HL-60 (cell line): ENCODE results near the gene TPTE2.

Experiments used
- DNase-seq, 2 experiments: peaks; one replicate each; pipeline ENCODE4 v3.0.0-alpha.2; 2010 to 2020; ENCODE audit warnings: low read depth in 1 of 2, low spot score in 1 of 2
- H3K27ac ChIP-seq: fragments of 250-450 bp; sonication (Bioruptor Pico); replicated peaks from 2 replicates; pipeline ENCODE4 v1.5.1; 2020; ENCODE audit warnings: mild to moderate bottlenecking, moderate library complexity
- H3K27me3 ChIP-seq: fragments of 250-450 bp; sonication (Bioruptor Pico); 2 replicates; pipeline ENCODE4 v1.5.1; 2021; ENCODE audit warnings: mild to moderate bottlenecking, moderate library complexity; ENCODE audit not compliant: insufficient read depth, poor library complexity, severe bottlenecking
- H3K4me3 ChIP-seq: replicated peaks from 2 replicates; pipeline ENCODE4 v1.5.1; 2011; ENCODE audit warnings: mild to moderate bottlenecking, control low read depth, low read length; ENCODE audit not compliant: insufficient read depth
- CTCF ChIP-seq: IDR thresholded peaks from one replicate; pipeline ENCODE4 v1.5.1; 2011; ENCODE audit warnings: low read length, control low read depth, inconsistent platforms; ENCODE audit not compliant: insufficient read depth
- GABPA ChIP-seq: IDR thresholded peaks from 2 replicates; pipeline ENCODE4 v1.6.1; 2012; ENCODE audit warnings: low read depth
- POLR2AphosphoS5 ChIP-seq: IDR thresholded peaks from 2 replicates; pipeline ENCODE4 v1.6.1; 2012; ENCODE audit warnings: low read depth
- REST ChIP-seq: IDR thresholded peaks from 2 replicates; pipeline ENCODE4 v1.6.1; 2012; ENCODE audit warnings: low read depth; ENCODE audit not compliant: insufficient replicate concordance
- SPI1 ChIP-seq: IDR thresholded peaks from 2 replicates; pipeline ENCODE4 v1.6.1; 2012; ENCODE audit warnings: low read depth, mild to moderate bottlenecking, borderline replicate concordance

The TPTE2 gene

GRCh38 chr13:19605161-19605955, 44.0 kb upstream of the TPTE2 start:
- Histone ChIP-seq H3K27me3 (no peaks in the 10 kb centered on the region), H3K27ac (no peak overlapping the region), H3K4me3 (no peak overlapping the region)
- no peak for TF ChIP-seq GABPA
- TF ChIP-seq CTCF: no peak
- TF ChIP-seq POLR2AphosphoS5: no peak
- TF ChIP-seq SPI1: no peak
- no peak for TF ChIP-seq REST
- DNase-seq: no peak

GRCh38 chr13:19604306-19604705, 43.0 kb upstream of the TPTE2 start:
- H3K27ac ChIP-seq: no peak overlapping the region
- no peaks in the 10 kb centered on the region for H3K27me3 ChIP-seq
- no peak for DNase-seq
- H3K4me3 ChIP-seq: no peak overlapping the region
- TF ChIP-seq CTCF (no peak), GABPA (no peak), REST (no peak), SPI1 (no peak), POLR2AphosphoS5 (no peak)

- peak; percentile 48 to 50 for DNase-seq
- peak overlapping the region; percentile 58 for H3K4me3 ChIP-seq
- TF ChIP-seq REST: peak; percentile 9
- TF ChIP-seq GABPA: peak; percentile 62
- peak; percentile 61 for TF ChIP-seq POLR2AphosphoS5
- peak; percentile 80; the same call in 1 of the 2 replicates for TF ChIP-seq SPI1
- no peak for TF ChIP-seq CTCF
- no peaks in the 10 kb centered on the region for H3K27me3 ChIP-seq
- H3K27ac ChIP-seq: peak overlapping the region; percentile 42
Observed at GRCh38 chr13:19601749-19602725, 40.7 kb upstream of the TPTE2 start.
